Liver (tissue), 9 donors: ENCODE measurements around the gene IL17REL. TPM values are rescaled to one million over a fixed set of nuclear protein-coding genes. Genes with fewer than 3 reads are reported as not detected.

ENCODE experiments used
- DNase-seq: peaks from one replicate; pipeline ENCODE4 v3.0.0-alpha.2; 2017; ENCODE audit warnings: low spot score
- H3K27ac ChIP-seq, 2 donors: one replicate each; pipeline ENCODE4 v1.7.0; 2013; ENCODE audit warnings: inconsistent platforms in 2 of 2, low read length in 2 of 2, control low read depth in 1 of 2, low read depth in 1 of 2, mild to moderate bottlenecking in 1 of 2
- H3K27me3 ChIP-seq, 4 donors: one replicate each; pipeline versions ENCODE4 v1.6.1 to v1.7.0; 2013; ENCODE audit warnings: low read length in 3 of 4, inconsistent platforms in 1 of 4, mild to moderate bottlenecking in 1 of 4, moderate library complexity in 1 of 4; ENCODE audit not compliant: control insufficient read depth in 4 of 4, insufficient read depth in 4 of 4
- H3K36me3 ChIP-seq, 4 donors: one replicate each; pipeline versions ENCODE4 v1.6.1 to v1.7.0; 2013; ENCODE audit warnings: low read length in 3 of 4, mild to moderate bottlenecking in 3 of 4, low read depth in 1 of 4, moderate library complexity in 1 of 4; ENCODE audit not compliant: control insufficient read depth in 4 of 4, insufficient read depth in 3 of 4
- H3K4me1 ChIP-seq, 4 donors: one replicate each; pipeline versions ENCODE4 v1.6.1 to v1.7.0; 2013; ENCODE audit warnings: low read length in 3 of 4, mild to moderate bottlenecking in 3 of 4, moderate library complexity in 1 of 4; ENCODE audit not compliant: control insufficient read depth in 4 of 4, insufficient read depth in 4 of 4
- H3K4me3 ChIP-seq, 3 donors: one replicate each; pipeline versions ENCODE4 v1.6.1 to v1.7.0; 2013; ENCODE audit warnings: low read length in 3 of 3, control low read depth in 1 of 3, low read depth in 1 of 3, mild to moderate bottlenecking in 1 of 3
- H3K9ac ChIP-seq, 2 donors: one replicate each; pipeline ENCODE4 v1.7.0; 2013; ENCODE audit warnings: low read length in 2 of 2, mild to moderate bottlenecking in 2 of 2, moderate library complexity in 2 of 2, control low read depth in 1 of 2, low read depth in 1 of 2
- H3K9me3 ChIP-seq, 4 donors: one replicate each; pipeline versions ENCODE4 v1.6.1 to v1.7.0; 2013; ENCODE audit warnings: low read length in 3 of 4; ENCODE audit not compliant: control insufficient read depth in 4 of 4
- EGR1 ChIP-seq, 2 donors: IDR thresholded peaks; 2 replicates each; pipeline ENCODE4 v1.6.1; 2016 to 2018; ENCODE audit warnings: antibody characterized with exemption in 2 of 2, low read depth in 2 of 2
- FOXA1 ChIP-seq: IDR thresholded peaks from 2 replicates; pipeline ENCODE4 v1.6.1; 2016; ENCODE audit warnings: antibody characterized with exemption
- FOXA2 ChIP-seq: IDR thresholded peaks from 2 replicates; pipeline ENCODE4 v1.6.1; 2016; ENCODE audit warnings: antibody characterized with exemption
- GABPA ChIP-seq, 2 donors: IDR thresholded peaks in 1 of 2; conservative IDR thresholded peaks in 1 of 2; 2 replicates each; pipeline ENCODE4 v1.6.1; 2016; ENCODE audit warnings: antibody characterized with exemption in 2 of 2, mild to moderate bottlenecking in 1 of 2, moderate library complexity in 1 of 2
- HNF4A ChIP-seq, 2 donors: conservative IDR thresholded peaks; 2 replicates each; pipeline ENCODE4 v1.6.1; 2016; ENCODE audit warnings: antibody characterized with exemption in 2 of 2, mild to moderate bottlenecking in 2 of 2
- NR2F2 ChIP-seq: IDR thresholded peaks from 2 replicates; pipeline ENCODE4 v1.6.1; 2016; ENCODE audit warnings: antibody characterized with exemption
- RAD21 ChIP-seq, 2 donors: IDR thresholded peaks; 2 replicates each; pipeline ENCODE4 v1.6.1; 2016; ENCODE audit warnings: antibody characterized with exemption in 2 of 2, mild to moderate bottlenecking in 2 of 2
- REST ChIP-seq: IDR thresholded peaks from 2 replicates; pipeline ENCODE4 v1.6.1; 2016; ENCODE audit warnings: antibody characterized with exemption, mild to moderate bottlenecking
- SP1 ChIP-seq: IDR thresholded peaks from 2 replicates; pipeline ENCODE4 v1.6.1; 2018; ENCODE audit warnings: antibody characterized with exemption, mild to moderate bottlenecking
- TAF1 ChIP-seq: conservative IDR thresholded peaks from 2 replicates; pipeline ENCODE4 v1.6.1; 2016; ENCODE audit warnings: antibody characterized with exemption, mild to moderate bottlenecking
- YY1 ChIP-seq: IDR thresholded peaks from 2 replicates; pipeline ENCODE4 v1.6.1; 2016; ENCODE audit warnings: antibody characterized with exemption, mild to moderate bottlenecking
- ZBTB33 ChIP-seq: IDR thresholded peaks from 2 replicates; pipeline ENCODE4 v1.6.1; 2016; ENCODE audit warnings: antibody characterized with exemption
- WGBS: extraction: QIAGEN DNeasy Blood & Tissue Kit; methylation state at CpG from one replicate; pipeline ENCODE4 v1.1.7; 2013; 5-methylcytosine and 5-hydroxymethylcytosine counted together
- polyA plus RNA-seq, 2 donors: library from polyadenylated mRNA; stranded (reverse) in 1 of 2; unstranded in 1 of 2; fragments of 200-250 nt in 1 of 2; fragments of >200 nt in 1 of 2; fragmentation: Nextera tagmentation in 1 of 2; extraction: Ambion mirVana in 1 of 2; gene quantifications; one replicate each; pipeline versions ENCODE4 v1.2.1 to v1.2.3, GENCODE V29; 2013 to 2015
- total RNA-seq, 2 donors: library from RNA; depleted of rRNA; stranded (reverse); fragments of >200 nt; gene quantifications; one replicate each; pipeline ENCODE4 v1.2.3, GENCODE V29; 2014
- TF ChIP-seq, protein P1 (sequence below): IDR thresholded peaks from 2 replicates; pipeline ENCODE4 v1.6.1; 2016; ENCODE audit warnings: antibody characterized with exemption
- TF ChIP-seq, protein P2 (sequence below): fragments of 150-350 bp; IDR thresholded peaks from 2 replicates; pipeline ENCODE4 v1.5.1; 2017; ENCODE audit warnings: improper control_type of control experiment, low read depth, low read length; ENCODE audit not compliant: missing input control
- donor health status: healthy.
- donor health status: healthy.
- donor health status: healthy.
- donor health status: healthy.
- donor health status: healthy.

The IL17REL gene
- total and polyA plus RNA-seq, 4 donors: under 0.01 TPM; not detected in 3

- H3K4me3 ChIP-seq: no peak overlapping the region
- WGBS: 51% methylated on average over 18 of the region's 18 CpGs
- TF ChIP-seq TAF1: no peak
- no peak for TF ChIP-seq RAD21 (IDR thresholded peaks at IDR 0.05)
- TF ChIP-seq NR2F2: no peak
- TF ChIP-seq SP1: no peak
- TF ChIP-seq, protein P1, sequence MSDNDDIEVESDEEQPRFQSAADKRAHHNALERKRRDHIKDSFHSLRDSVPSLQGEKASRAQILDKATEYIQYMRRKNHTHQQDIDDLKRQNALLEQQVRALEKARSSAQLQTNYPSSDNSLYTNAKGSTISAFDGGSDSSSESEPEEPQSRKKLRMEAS: no peak
- no peak for TF ChIP-seq GABPA (IDR thresholded peaks at IDR 0.05 in 1 of 2, conservative IDR thresholded peaks at IDR 0.05 in 1 of 2)
- no peak for TF ChIP-seq YY1
- no peak for TF ChIP-seq FOXA2
- no peak for TF ChIP-seq HNF4A (conservative IDR thresholded peaks at IDR 0.05)
- no peak for TF ChIP-seq FOXA1
- TF ChIP-seq, protein P2, sequence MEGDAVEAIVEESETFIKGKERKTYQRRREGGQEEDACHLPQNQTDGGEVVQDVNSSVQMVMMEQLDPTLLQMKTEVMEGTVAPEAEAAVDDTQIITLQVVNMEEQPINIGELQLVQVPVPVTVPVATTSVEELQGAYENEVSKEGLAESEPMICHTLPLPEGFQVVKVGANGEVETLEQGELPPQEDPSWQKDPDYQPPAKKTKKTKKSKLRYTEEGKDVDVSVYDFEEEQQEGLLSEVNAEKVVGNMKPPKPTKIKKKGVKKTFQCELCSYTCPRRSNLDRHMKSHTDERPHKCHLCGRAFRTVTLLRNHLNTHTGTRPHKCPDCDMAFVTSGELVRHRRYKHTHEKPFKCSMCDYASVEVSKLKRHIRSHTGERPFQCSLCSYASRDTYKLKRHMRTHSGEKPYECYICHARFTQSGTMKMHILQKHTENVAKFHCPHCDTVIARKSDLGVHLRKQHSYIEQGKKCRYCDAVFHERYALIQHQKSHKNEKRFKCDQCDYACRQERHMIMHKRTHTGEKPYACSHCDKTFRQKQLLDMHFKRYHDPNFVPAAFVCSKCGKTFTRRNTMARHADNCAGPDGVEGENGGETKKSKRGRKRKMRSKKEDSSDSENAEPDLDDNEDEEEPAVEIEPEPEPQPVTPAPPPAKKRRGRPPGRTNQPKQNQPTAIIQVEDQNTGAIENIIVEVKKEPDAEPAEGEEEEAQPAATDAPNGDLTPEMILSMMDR: no peak
- no peak for TF ChIP-seq REST
- no peak for TF ChIP-seq EGR1 (IDR thresholded peaks at IDR 0.05; ENCODE audit: low read depth in 2 of 2)
These were observed 936 bp downstream of the IL17REL start for GRCh38 chr22:50011447-50012210.

DNA sequence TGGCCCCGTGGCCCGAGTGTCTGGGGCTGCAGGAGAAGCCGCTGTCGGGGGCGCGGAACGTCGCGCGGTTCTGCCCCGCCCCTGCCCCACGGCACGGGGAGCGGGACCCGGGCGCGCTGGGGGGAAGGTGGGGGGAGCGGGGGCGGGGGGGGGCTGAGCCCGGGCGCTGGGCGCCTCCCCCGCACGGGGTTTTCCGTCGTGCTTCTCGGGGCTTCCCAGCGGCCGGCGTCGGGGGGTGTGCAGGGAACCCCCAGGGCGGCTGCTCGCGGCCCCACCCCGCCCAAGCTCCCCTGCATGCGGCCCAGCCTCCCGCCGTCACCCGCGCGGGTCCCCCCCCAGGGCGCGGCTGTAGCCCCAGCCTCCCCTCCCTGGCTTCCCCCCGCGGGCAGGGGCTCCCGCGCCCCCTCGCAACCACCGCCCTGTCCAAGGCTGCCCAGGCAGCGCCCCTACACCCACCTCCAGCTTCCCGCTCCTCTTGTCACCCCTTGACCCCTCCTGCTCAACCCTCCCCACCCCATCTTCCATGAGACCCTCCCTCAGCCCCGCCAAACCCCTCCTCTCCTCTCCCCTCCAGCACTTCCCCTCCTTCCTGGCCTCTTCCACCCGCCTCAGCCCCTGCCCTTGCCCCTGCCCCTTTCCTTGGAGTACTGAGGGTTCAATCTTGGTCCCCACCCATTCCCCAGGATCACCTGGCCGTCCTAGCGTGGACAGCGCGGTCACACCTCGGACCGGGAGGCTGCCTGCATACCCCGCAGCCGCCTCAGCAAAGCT, 1.7 kb downstream of the IL17REL start:
- H3K27ac ChIP-seq: no peak overlapping the region
- peaks cover 2 to 5% (median 4%) of the 10 kb centered on the region in 4 donors for H3K27me3 ChIP-seq
- no peaks in the 10 kb centered on the region for H3K9me3 ChIP-seq
- no peaks in the 10 kb centered on the region for H3K36me3 ChIP-seq
- TF ChIP-seq HNF4A (conservative IDR thresholded peaks at IDR 0.05) (no peak), ZBTB33 (no peak), TAF1 (no peak), GABPA (IDR thresholded peaks at IDR 0.05 in 1 of 2, conservative IDR thresholded peaks at IDR 0.05 in 1 of 2) (no peak), FOXA2 (no peak)
- no peak overlapping the region for H3K9ac ChIP-seq
- H3K4me1 ChIP-seq: peaks cover 0 to 2% (median 0%) of the 10 kb centered on the region in 4 donors
- DNase-seq: no peak
- no peak overlapping the region for H3K4me3 ChIP-seq
- WGBS: 9% methylated on average over 60 of the region's 61 CpGs

More at GRCh38 chr22:50011447-50012210, 936 bp downstream of the IL17REL start:
- peaks cover 2 to 11% (median 4%) of the 10 kb centered on the region in 4 donors for H3K27me3 ChIP-seq
- H3K9me3 ChIP-seq: no peaks in the 10 kb centered on the region
- H3K9ac ChIP-seq: no peak overlapping the region
- H3K36me3 ChIP-seq: no peaks in the 10 kb centered on the region
- H3K4me1 ChIP-seq: peaks cover 0 to 2% (median 0%) of the 10 kb centered on the region in 4 donors
- DNase-seq: no peak
- H3K27ac ChIP-seq: no peak overlapping the region
